DND-41 (cell line): ENCODE results near the gene SMIM9.

Experiments used
- ATAC-seq: fragments of 200-7000 bp; cut with Tn5 transposase; 3 replicates; pipeline ENCODE4 v1.9.1; 2021; ENCODE audit warnings: low read depth; ENCODE audit not compliant: insufficient read depth
- DNase-seq: peaks from one replicate; pipeline ENCODE4 v3.0.0-alpha.2; 2020
- H2AFZ ChIP-seq: 2 replicates; pipeline ENCODE4 v1.6.0; 2012; ENCODE audit warnings: low read depth, low read length
- H3K27ac ChIP-seq: 2 replicates; pipeline ENCODE4 v1.5.1; 2012; ENCODE audit warnings: low read length, inconsistent platforms
- H3K27me3 ChIP-seq: fragments of 200-600 bp; sonication (generic); 2 replicates; pipeline ENCODE4 v1.6.0; 2012; ENCODE audit warnings: low read length, mild to moderate bottlenecking, inconsistent platforms; ENCODE audit not compliant: insufficient read depth, poor library complexity
- H3K36me3 ChIP-seq: 2 replicates; pipeline ENCODE4 v1.5.1; 2012; ENCODE audit warnings: low read length, inconsistent platforms; ENCODE audit not compliant: insufficient read depth
- H3K4me1 ChIP-seq: 2 replicates; pipeline ENCODE4 v1.5.1; 2012; ENCODE audit warnings: mild to moderate bottlenecking, low read length; ENCODE audit not compliant: insufficient read depth
- H3K4me2 ChIP-seq: 2 replicates; pipeline ENCODE4 v1.6.0; 2012; ENCODE audit warnings: mild to moderate bottlenecking, moderate library complexity, low read length, inconsistent platforms; ENCODE audit not compliant: insufficient read depth
- H3K4me3 ChIP-seq, 2 experiments: fragments of 200-600 bp in 1 of 2; shearing (Covaris generic) in 1 of 2; 2 replicates each; pipeline ENCODE4 v1.5.1; 2012 to 2016; ENCODE audit warnings: inconsistent platforms in 2 of 2, low read length in 2 of 2, mild to moderate bottlenecking in 2 of 2, low read depth in 1 of 2, moderate library complexity in 1 of 2
- H3K79me2 ChIP-seq: 2 replicates; pipeline ENCODE4 v1.6.0; 2012; ENCODE audit warnings: low read length, inconsistent platforms; ENCODE audit not compliant: insufficient read depth
- H3K9ac ChIP-seq: 2 replicates; pipeline ENCODE4 v1.6.0; 2012; ENCODE audit warnings: low read depth, mild to moderate bottlenecking, inconsistent platforms, low read length, moderate library complexity
- H3K9me3 ChIP-seq: 2 replicates; pipeline ENCODE4 v1.5.1; 2012; ENCODE audit warnings: low read length, moderate library complexity, mild to moderate bottlenecking, inconsistent platforms; ENCODE audit not compliant: insufficient read depth, severe bottlenecking
- H4K20me1 ChIP-seq: 2 replicates; pipeline ENCODE4 v1.6.0; 2012; ENCODE audit warnings: low read length; ENCODE audit not compliant: insufficient read depth
- EZH2 ChIP-seq: IDR thresholded peaks from 3 replicates; pipeline ENCODE4 v1.6.1; 2012; ENCODE audit warnings: borderline replicate concordance, low read depth, mild to moderate bottlenecking, moderate library complexity, low read length, inconsistent platforms; ENCODE audit not compliant: severe bottlenecking
- TF ChIP-seq, protein P1 (sequence below): IDR thresholded peaks from 2 replicates; pipeline ENCODE4 v1.5.1; 2012; ENCODE audit warnings: borderline replicate concordance, low read length, moderate library complexity, mild to moderate bottlenecking; ENCODE audit not compliant: poor library complexity, severe bottlenecking; ENCODE audit errors: extremely low read depth

Gene SMIM9

DNA sequence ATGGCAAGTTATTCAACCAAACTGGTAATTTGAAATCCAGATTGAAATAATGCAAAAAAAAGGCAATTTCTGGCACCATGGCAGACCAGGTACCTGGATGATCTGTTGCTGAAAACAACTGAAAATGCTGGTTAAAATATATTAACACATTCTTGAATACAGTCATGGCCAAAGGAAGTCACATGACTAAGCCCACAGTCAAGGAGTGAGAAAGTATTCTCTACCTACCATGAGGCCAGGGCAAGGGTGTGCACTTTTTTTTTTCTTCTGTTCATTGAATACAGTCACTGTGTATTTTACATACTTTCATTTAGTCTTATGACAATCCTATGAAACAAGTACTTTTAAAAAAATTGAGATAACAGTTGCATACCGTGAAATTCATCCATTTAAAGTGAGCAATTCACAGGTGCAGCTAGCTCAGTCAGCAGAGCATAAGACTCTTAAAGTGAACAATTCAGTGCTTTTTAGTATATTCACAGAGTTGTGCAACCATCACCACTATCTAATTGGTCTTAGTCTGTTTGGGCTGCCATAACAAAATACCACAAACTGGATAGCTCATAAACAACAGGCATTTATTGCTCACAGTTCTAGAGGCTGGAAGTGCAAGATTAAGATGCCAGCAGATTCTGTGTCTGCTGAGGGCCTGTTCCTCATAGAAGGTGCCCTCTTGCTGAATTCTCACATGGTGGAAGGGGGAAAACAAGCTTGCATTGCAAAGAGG is 24.4 kb downstream of the SMIM9 start:
- no peak for DNase-seq
- Histone ChIP-seq H3K9me3 (no peaks in the 10 kb centered on the region), H4K20me1 (no peaks in the 10 kb centered on the region), H3K4me2 (no peak overlapping the region), H3K36me3 (no peaks in the 10 kb centered on the region), H3K4me3 (no peak overlapping the region), H3K4me1 (peaks cover 6% of the 10 kb centered on the region), H2AFZ (no peak overlapping the region), H3K79me2 (peaks cover under 1% of the 10 kb centered on the region), H3K27me3 (no peaks in the 10 kb centered on the region), H3K27ac (no peak overlapping the region), H3K9ac (no peak overlapping the region)
- no peak for TF ChIP-seq EZH2
- TF ChIP-seq, protein P1, sequence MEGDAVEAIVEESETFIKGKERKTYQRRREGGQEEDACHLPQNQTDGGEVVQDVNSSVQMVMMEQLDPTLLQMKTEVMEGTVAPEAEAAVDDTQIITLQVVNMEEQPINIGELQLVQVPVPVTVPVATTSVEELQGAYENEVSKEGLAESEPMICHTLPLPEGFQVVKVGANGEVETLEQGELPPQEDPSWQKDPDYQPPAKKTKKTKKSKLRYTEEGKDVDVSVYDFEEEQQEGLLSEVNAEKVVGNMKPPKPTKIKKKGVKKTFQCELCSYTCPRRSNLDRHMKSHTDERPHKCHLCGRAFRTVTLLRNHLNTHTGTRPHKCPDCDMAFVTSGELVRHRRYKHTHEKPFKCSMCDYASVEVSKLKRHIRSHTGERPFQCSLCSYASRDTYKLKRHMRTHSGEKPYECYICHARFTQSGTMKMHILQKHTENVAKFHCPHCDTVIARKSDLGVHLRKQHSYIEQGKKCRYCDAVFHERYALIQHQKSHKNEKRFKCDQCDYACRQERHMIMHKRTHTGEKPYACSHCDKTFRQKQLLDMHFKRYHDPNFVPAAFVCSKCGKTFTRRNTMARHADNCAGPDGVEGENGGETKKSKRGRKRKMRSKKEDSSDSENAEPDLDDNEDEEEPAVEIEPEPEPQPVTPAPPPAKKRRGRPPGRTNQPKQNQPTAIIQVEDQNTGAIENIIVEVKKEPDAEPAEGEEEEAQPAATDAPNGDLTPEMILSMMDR, result no peak
- no peak for ATAC-seq

GRCh38 chrX:154806837-154807501 is 27.5 kb downstream of the SMIM9 start:
- ATAC-seq, result no peak
- TF ChIP-seq, protein P1, result no peak
- TF ChIP-seq EZH2, result no peak
- Histone ChIP-seq H3K36me3 (no peaks in the 10 kb centered on the region), H3K4me1 (peaks cover 29% of the 10 kb centered on the region), H2AFZ (no peak overlapping the region), H3K27me3 (no peaks in the 10 kb centered on the region), H3K9me3 (no peaks in the 10 kb centered on the region), H3K4me2 (no peak overlapping the region), H3K79me2 (peaks cover 26% of the 10 kb centered on the region), H3K27ac (no peak overlapping the region), H4K20me1 (no peaks in the 10 kb centered on the region), H3K9ac (no peak overlapping the region), H3K4me3 (no peak overlapping the region)
- DNase-seq, result no peak

DNA sequence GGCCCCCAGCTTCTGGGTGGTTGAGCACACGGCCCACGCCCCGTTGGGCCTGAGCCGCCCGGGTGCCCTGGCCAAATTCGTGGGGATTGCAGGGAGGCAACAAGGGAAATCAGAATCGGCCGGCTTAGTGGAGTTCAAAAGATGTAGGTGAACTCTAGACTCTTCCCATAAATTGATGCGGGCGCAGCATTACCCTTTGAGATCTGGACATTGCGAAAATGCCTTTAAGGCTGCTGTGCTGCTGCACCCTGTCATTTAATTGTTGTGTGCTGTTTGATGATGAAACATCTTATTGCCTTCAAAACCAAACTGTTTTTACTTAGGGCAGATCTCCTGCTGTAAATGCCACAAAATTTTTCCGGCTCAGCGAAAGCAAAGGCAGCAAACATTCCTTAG is 28.8 kb downstream of the SMIM9 start:
- Histone ChIP-seq H2AFZ (peak overlapping the region; percentile 67), H3K27ac (peak overlapping the region; percentile 53)
- TF ChIP-seq EZH2, result no peak
- TF ChIP-seq, protein P1, result no peak

More for the DNA sequence above, 28.8 kb downstream of the SMIM9 start:
- DNase-seq (no peak), ATAC-seq (no peak; the same call in 2 of the 3 replicates)
- peak overlapping the region; percentile 23 to 83; a peak in 3 of 4 replicates for H3K4me3 ChIP-seq
- peaks cover 33% of the 10 kb centered on the region for H3K79me2 ChIP-seq
- H3K4me1 ChIP-seq, result peaks cover 42% of the 10 kb centered on the region
- peak overlapping the region; percentile 82 for H3K4me2 ChIP-seq
- no peaks in the 10 kb centered on the region for H4K20me1 ChIP-seq
- H3K9ac ChIP-seq, result peak overlapping the region; percentile 67
- no peaks in the 10 kb centered on the region for H3K9me3 ChIP-seq
- H3K27me3 ChIP-seq, result no peaks in the 10 kb centered on the region
- H3K36me3 ChIP-seq, result no peaks in the 10 kb centered on the region
